ENCODE data around the gene ING5. TPM values are rescaled to one million over a fixed set of nuclear protein-coding genes. Genes with fewer than 3 reads are reported as not detected.
"Not testable (repeated sequence)": the region's sequence is repeated elsewhere in the genome, so short reads cannot be mapped to it uniquely, and the experiment has no call there.

Gene ING5
- 18.0 TPM for total RNA-seq
- long read RNA-seq, full-length matches to known transcripts = 7 of 15 reads
- long read RNA-seq, partial matches to known transcripts = 0 of 15 reads
- long read RNA-seq, other reads (novel, unspliced or antisense) = 8 of 15 reads

DNA sequence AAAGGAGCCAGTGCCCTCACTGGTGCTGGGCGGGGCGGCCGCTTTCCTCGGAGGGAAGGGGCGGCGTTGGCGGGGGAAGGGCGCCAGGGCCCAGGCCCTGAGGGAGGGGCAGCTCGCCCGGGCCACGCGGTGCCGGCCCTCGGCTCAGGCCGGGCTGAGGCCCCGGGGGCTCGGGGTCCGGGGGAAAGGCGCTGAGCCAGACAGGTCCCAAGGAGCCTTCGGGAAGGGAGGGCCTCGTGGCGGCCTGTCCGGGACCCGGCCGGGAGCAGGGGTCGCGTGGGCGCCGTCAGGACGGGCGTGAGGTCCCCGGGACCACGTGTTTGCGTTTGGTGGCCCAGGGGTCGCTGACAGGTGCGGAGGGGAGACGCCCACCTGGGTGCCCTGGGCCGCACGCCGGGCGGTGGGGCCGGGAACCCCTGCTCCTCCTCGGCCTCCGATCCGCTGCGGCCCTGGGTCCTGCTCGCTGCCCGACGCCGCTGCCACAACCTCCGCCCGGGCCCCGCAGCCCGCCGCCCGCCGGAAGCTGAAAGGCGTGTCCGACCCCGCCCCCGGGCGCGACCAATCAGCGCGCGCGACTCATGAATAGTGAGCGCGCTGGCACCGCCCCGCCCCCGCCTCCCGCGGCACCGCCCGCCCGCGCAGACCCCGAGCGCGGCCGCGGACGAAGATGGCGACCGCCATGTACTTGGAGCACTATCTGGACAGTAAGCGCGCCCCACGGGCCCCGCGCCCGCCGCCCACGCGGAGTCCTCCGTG is at the start of gene ING5:
TSS of gene ING5 (plus strand) at position 641 of the 756 bp plus-strand sequence. CDS start at position 668, 27 bp downstream.
- peak; percentile 91 for ATAC-seq (ENCODE audit: poor library complexity)
- intact Hi-C loops (cut with DNase I) = no loop called here
- DNase-seq = peak; percentile 99

GRCh38 chr2:241652142-241652541 is 49.7 kb upstream of the ING5 start:
- intact Hi-C loops (cut with DNase I) = no loop called here
- no peak for DNase-seq

GRCh38 chr2:241652722-241653121 is 49.1 kb upstream of the ING5 start:
- intact Hi-C loops (cut with DNase I) = no loop called here
- DNase-seq (no peak), ATAC-seq (ENCODE audit: poor library complexity) (no peak)

More at GRCh38 chr2:241652142-241652541, 49.7 kb upstream of the ING5 start:
- no peak for ATAC-seq (ENCODE audit: poor library complexity)

GRCh38 chr2:241653210-241653750 is 48.6 kb upstream of the ING5 start:
- DNase-seq (no peak), ATAC-seq (ENCODE audit: poor library complexity) (no peak)
- intact Hi-C loops (cut with DNase I) = no loop called here

DNA sequence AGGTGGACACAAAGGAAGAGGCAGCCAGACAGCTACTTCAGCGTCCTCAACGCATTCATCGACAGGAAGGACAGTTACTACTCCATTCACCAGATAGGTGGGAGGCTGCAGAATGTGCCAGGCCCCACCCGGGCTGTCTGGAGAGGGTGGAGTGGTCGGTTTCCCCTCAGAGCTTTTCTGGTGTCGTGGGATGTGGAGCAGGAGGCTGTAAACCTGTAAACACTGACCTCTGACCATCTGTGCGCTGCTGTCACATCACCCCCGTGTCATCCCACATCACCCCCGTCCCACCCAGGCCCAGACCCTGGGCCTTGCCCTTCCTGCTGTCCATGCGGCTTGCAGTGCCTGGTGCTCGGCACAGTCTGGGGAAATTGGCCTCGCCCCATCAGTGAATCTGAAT is 47.3 kb upstream of the ING5 start:
- intact Hi-C loops (cut with DNase I) = no loop called here
- no peak for DNase-seq

GRCh38 chr2:241655516-241656189 is 46.2 kb upstream of the ING5 start:
- DNase-seq (no peak), ATAC-seq (ENCODE audit: poor library complexity) (no peak)
- intact Hi-C loops (cut with DNase I) = no loop called here

More for the DNA sequence above, 47.3 kb upstream of the ING5 start:
- no peak for ATAC-seq (ENCODE audit: poor library complexity)

DNA sequence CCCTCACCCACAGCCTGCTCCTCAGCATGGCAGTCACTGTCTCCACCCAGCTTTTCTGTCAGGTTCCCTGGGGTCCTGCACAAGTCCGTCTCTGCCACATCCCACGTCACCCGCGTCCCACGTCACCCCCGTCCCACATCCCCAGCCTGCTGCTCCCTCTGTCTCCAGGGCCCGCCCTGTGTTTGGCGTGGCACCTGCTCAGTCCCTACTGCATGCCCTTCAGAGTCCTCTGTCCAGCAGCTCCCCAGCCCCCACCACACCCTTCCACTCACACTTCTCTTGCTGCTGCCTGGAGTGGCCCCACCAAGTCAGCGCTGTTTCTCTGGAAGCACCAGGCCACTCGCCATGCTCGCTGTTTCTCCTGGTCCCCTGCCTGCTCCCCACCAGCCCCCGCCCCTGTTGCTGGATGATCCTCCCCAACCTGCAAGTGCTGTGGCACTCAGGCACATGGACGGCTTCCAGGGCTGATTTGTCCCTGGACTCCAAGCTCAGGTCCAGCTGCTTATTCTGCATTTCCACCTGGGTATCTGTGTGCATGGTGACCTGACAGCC is 45.6 kb upstream of the ING5 start:
- no peak for DNase-seq
- ATAC-seq (ENCODE audit: poor library complexity) = peak; percentile 58
- intact Hi-C loops (cut with DNase I) = no loop called here

- intact Hi-C loops (cut with DNase I) = no loop called here
- DNase-seq = no peak
- ATAC-seq (ENCODE audit: poor library complexity) = no peak
These were observed 44.0 kb upstream of the ING5 start for GRCh38 chr2:241657786-241658254.

GRCh38 chr2:241658296-241658695 is 43.5 kb upstream of the ING5 start:
- intact Hi-C loops (cut with DNase I) = no loop called here
- no peak for ATAC-seq (ENCODE audit: poor library complexity)

GRCh38 chr2:241659150-241659739 is 42.6 kb upstream of the ING5 start:
- intact Hi-C loops (cut with DNase I) = no loop called here
- ATAC-seq (ENCODE audit: poor library complexity) = peak; percentile 64
- DNase-seq = peak; percentile 73

More at GRCh38 chr2:241658296-241658695, 43.5 kb upstream of the ING5 start:
- no peak for DNase-seq

DNA sequence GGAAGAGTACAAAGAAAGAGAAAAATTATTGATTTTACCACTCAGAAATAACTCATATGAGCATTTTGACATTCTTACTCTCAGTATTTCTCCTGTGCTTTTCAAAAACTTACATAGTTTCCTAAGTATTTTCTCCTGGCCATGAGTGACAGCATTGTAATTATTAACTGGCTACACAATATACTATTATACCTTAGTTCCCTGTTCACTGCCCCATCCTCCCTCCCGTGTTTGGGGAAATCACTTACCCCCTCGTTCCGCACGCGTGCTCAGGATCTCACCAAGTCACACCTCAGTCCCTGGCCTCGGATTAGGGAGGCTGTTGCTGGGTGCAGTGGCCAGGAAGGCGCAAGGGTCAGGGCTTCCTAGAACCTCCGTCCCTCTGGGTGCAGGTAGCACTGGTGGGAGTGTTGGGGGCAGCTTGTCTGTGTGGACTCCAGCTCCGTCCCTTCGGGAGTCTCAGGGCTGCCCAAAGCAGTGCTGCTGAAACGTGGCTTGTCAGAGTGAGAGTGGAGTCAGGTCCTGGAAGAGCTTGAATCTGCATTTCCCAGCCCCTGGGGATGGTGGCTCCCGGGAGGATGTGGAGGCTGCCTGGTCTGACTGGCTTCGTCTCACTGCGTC is 41.1 kb upstream of the ING5 start:
- DNase-seq (no peak), ATAC-seq (ENCODE audit: poor library complexity) (no peak)
- intact Hi-C loops (cut with DNase I) = no loop called here

DNA sequence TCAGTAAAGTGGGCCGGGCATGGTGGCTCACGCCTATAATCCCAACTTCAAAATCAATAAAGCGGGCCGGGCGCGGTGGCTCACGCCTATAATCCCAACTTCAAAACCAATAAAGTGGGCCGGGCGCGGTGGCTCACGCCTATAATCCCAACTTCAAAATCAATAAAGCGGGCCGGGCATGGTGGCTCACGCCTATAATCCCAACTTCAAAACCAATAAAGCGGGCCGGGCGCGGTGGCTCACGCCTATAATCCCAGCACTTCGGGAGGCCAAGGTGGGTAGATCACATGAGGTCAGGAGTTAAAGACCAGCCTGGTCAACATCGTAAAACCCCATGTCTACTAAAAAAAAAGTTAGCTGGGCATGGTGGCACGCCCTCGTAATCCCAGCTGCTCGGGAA is 39.1 kb upstream of the ING5 start:
- intact Hi-C loops (cut with DNase I); ATAC-seq (ENCODE audit: poor library complexity); DNase-seq: not testable (repeated sequence)

DNA sequence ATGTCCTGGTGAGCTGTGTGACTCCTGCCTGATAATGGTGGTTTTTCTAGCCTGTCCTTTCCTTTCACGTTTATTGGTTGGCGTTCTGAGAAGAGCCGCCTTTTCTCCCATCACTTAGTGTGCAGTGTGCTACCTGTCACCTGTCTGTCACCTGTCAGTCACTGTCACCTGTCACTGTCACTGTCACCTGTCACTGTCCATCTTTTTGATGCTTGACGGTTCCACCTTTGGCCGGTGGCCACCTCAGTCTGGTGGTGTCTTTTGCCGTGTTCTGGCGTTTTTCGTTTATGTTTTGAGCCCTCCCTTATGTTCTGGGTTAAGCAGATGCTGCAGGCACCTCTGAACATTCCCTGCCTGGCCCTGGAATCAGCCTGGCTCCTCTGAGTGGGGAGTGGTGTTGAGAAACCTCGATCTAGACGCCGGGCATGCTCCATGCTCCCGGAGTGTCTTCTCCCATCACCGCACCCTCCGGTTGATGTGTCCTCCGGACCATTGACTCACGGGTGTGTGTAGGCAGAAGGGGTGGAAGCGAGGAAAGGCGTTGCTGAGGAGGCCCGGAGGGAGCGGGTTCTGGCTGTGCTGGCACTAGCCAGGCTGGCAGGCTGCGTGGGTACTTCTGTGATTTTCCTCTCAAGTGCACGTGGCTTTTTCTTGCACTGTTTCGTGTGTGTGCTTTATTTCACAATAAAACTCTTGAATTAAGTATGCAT is 36.0 kb upstream of the ING5 start:
- ATAC-seq (ENCODE audit: poor library complexity) (no peak), DNase-seq (no peak)
- intact Hi-C loops (cut with DNase I) = no loop called here

DNA sequence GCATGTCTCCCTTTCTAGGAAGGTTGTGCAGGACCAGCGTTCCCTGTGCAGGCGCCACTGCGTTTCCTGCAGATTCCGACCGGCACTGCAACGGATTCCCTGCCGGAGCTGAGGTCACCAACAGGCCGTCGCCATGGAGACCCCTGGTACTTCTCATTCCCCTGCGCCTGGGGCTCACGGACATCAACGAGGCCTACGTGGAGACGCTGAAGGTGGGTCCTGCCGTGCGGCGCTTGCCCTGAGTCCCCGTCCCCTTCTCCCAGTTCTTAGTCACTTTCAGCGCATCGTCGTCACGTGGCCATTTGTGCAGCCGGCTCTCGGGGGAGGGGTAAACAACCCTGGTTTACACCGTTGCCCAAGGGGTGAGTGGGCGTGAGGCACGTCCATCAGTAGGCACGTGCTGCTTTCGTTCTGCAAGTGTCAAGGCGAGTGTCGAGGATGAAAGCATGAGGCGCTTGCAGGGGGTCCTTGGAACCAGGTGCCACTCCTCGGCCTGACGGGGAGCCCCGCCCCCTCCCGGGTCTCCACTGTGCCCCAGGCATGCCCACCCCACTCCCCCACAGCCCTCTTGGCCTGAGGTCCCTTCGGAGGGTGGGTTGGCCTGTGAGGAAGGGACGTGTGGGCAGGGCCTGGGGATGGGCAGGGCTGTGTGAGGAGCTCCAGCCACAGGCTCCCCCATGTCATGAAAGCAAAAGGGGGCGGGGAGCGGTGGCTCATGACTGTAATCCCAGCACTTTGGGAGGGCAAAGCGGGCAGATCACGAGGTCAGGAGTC is 35.0 kb upstream of the ING5 start:
- intact Hi-C loops (cut with DNase I) = no loop called here
- no peak for ATAC-seq (ENCODE audit: poor library complexity)
- peak; percentile 26 for DNase-seq

- DNase-seq (peak; percentile 38), ATAC-seq (ENCODE audit: poor library complexity) (no peak)
- intact Hi-C loops (cut with DNase I) = no loop called here
These were observed 33.5 kb upstream of the ING5 start for GRCh38 chr2:241668354-241668753.

DNA sequence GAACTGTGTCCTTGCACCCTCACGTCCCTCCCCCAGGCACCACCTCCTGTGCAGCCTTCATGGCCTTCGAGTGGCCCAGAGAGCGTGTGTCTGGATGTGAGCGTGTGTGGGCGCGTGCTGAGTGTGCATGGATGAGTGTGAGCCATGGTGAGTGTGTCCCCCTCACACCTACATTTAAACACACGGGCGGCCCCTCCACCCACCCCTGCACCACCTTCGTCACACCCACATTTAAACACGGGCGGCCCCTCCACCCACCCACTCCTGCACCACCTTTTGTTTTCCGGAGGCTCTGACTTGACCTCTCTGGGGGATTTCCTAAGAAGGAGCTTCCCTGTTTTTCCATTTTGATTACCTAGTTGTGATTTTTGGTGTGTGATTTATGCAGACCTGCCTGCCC is 33.0 kb upstream of the ING5 start:
- intact Hi-C loops (cut with DNase I) = no loop called here
- DNase-seq (peak; percentile 22), ATAC-seq (ENCODE audit: poor library complexity) (no peak)

All from Right ventricle myocardium superior (tissue), 1 donor.